Hippocampal formation (tissue), 2 donors: ENCODE results near the gene HAPLN2.
"Not testable (repeated sequence)": the region's sequence is repeated elsewhere in the genome, so short reads cannot be mapped to it uniquely, and the experiment has no call there.

ENCODE experiments used
- DNase-seq, 2 donors: peaks; one replicate each; lab custom pipeline; 2025; lab: John Stamatoyannopoulos, UW

Gene HAPLN2

GRCh38 chr1:156618853-156619581, at the start of gene HAPLN2:
HAPLN2 (plus strand) TSS chr1:156619415; CDS start chr1:156623491, 4,076 bp downstream.
- peak; percentile 69 to 80 for DNase-seq

DNA sequence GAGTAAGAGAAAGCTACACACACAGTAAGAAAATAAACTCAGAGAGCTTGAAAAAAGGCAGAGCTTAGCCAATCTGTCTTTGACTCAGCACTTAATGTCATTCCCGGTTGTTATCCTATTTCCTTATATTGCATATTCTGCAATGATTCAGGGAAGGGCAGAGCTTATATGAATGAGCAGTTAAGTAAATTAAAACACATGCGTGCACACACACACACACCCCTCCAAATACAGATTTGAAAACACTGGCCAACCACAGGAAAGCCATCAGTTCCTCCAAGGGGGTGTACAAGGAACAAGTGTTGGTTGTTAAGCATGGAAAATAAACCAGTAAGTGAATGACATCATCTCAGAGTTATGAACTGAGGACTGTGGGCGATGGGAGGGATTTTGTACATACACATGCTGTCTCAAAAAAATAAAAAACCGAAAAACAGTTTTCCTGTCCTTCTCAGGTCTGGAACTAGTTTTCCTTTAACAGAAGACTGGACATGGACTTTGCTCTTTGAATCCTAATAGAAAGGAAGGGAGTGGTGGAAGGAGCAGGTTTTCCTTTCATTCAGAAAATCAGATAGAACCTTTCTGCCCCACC, 47.9 kb upstream of the HAPLN2 start:
- no peak for DNase-seq

- DNase-seq: peak; percentile 53 to 63
Measured at GRCh38 chr1:156571919-156572662, 47.1 kb upstream of the HAPLN2 start, which contains the start of gene IQGAP3. IQGAP3 (minus strand) TSS chr1:156572565; CDS start chr1:156572529, 36 bp downstream.

DNA sequence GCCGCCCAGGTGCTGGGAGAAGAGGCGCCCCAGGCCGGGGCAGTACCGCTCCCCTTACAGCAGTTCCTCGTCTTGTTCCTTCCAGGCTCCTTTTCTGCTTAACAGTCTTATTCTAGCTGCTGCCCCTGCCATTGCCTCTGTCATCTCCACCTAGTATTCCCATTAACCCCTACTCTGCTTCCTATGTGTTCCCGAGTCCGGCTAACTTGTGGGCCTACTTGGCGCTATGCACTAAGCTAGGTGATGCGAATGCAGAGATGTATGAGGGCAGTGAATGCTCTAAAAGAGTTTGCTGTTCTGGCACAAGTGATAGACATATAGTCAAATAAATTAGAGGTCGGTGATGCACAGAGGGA, 46.6 kb upstream of the HAPLN2 start:
- no peak for DNase-seq

- no peak for DNase-seq
Measured at GRCh38 chr1:156574039-156574633, 45.1 kb upstream of the HAPLN2 start.

DNA sequence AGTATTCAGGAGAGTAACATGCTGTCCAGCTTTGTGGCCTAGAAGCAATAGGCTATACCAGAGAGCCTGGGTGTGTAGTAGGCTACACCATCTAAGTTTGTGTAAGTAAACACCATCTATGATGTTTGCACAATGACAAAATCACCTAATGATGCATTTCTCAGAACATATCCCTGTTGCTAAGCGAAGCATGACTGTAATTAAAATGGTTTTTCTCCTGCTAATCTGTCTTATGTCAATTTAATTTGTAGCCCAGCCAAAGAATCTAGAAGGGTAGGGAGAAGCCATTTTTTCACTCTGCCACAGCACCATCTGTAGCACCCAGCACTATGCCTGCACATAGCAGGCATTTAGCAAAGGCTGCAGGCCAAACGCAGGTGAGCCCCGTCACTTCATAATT, 41.7 kb upstream of the HAPLN2 start:
- no peak for DNase-seq

DNA sequence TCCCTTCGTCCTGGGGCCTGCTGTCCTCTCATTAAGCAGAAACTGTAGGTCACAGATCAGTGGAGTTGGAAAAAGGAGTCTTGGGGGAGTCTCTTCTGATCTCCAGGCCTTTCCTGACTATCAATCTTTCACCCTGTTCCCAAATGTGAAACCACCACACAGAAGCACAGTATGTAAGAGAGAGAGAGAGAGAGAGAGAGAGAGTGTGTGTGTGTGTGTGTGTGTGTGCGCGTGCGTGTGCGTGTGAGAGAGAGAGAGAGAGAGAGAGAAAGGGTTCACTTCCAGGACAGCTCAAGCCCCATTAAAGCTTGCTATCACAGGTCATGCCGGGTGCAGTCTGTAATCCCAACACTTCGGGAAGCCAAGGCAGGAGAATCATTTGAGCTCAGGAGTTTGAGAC, 41.2 kb upstream of the HAPLN2 start:
- no peak for DNase-seq

GRCh38 chr1:156579472-156579871, 39.7 kb upstream of the HAPLN2 start, which contains the start of gene TTC24:
TTC24 (plus strand) TSS chr1:156579723; CDS start chr1:156581365, 1,642 bp downstream.
- DNase-seq: no peak

DNA sequence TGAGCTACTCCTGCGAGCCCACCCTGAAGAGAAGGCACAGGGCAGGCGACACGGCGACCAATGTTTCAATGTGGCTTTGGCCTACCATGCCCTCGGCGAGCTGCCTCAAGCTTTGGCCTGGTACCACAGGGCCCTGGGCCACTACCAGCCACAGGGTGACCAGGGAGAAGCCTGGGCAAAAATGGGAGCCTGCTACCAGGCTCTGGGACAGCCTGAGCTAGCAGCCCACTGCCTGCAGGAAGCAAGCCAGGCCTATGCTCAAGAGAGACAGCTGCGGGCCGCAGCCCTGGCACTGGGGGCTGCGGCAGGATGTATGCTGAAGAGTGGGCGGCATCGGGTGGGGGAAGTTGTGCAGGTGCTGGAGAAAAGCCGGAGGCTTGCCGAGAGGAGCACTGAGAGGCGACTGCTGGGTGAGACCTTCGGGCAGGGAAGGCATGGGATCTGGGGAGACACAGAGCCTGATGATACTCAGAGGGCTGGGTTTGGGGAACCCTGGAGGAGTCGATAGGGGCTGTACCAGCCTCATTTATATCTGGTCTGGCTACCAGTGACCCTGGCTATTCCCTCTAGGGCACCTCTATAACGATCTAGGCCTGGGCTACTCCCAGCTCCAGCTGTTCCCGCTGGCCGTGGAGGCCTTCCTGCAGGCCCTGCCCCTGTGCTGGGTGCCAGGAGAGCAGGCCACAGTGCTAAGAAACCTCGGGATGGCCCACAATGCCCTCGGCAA, 37.4 kb upstream of the HAPLN2 start:
- no peak for DNase-seq

DNA sequence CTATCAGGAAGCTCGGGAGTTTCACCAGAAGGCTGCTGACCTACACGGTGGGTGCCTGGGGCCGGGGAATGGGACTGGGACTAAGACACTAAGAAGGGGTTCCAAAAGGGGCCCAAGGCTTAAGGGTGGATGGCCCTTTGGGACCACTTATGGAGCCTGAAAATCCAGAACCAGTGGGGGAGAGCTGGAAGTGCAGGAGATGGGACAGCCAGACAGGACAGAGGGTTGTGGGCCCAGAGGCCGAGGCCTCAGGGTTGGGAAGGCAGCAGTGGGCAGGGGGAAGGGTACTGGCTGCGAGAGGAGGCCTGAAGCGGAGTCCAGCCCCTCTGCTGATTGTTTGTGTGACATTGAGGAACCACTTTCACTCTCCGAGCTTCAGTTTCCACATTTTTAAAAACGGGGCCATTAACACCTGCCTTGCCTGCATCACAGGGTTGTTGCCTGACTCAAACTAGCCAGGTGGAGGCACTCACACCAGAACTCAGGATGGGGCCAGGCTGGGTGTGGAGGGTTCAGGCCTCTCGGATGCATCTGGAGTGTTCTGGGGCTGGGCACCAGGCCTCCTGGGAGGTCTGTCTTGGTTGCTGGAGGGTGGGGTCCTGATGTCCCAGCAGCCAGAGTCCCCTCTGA, 36.7 kb upstream of the HAPLN2 start:
- no peak for DNase-seq

- peak; percentile 58 to 62 for DNase-seq
Measured at GRCh38 chr1:156583821-156584622, 35.2 kb upstream of the HAPLN2 start.

- DNase-seq: no peak
Measured at GRCh38 chr1:156584813-156585212, 34.4 kb upstream of the HAPLN2 start.

DNA sequence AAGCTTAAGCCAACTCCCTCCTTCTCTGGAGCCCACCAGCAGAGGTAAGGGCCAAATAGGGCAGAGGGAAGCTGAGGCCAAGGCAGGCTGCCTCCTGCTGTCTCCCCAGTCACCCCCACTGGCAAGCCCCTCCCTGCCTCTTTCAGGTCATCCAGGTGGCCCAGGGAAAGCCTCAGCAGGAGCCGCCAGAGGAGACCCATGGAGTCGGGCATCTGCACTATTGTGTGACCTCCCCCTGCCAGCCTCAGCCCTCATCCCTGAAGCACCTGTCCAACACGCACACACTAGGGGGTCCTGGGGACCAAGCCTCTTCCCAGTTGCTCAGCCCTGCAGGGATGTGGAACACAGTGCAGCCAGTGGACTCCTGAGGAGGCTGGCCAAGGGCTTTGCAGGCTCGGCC, 32.9 kb upstream of the HAPLN2 start:
- no peak for DNase-seq

DNA sequence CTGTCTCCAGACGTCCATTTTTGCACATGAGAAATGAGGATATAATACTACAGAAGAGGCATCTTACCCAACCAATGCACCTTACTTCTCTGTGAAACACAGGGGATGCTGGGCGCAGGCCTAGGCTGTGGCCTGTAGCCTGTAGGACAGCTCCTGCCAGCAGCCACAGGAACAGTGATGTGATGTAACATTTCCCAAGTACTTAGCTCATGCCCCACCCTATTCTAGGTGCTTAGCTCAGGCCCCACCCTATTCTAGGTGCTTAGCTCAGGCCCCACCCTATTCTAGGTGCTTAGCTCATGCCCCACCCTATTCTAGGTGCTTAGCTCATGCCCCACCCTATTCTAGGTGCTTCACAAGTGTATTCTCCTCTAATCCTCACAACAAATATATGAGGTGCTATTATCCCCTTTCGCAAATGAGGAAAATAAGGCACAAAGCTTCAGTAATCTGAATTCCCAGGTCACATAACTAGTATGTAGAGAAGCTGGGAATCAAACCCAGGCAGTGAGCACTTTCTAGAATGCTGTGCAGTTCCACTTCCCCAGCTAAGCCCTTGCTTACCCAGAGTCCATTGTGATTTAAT, 32.2 kb upstream of the HAPLN2 start:
- no peak for DNase-seq

DNA sequence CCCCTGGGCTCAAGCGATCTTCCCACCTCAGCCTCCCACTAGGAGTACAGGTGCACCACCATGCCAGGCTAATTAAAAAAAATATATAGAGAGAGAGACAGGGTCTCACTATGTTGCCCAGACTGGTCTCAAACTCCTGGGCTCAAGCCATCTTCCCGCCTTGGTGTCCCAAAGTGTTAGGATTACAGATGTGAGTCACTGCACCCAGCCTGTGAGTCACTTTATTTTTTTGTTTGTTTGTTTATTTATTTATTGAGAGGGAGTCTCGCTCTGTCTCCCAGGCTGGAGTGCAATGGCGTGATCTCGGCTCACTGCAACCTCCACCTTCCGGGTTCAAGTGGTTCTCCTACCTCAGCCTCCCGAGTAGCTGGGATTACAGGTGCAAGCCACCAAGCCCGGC, 31.3 kb upstream of the HAPLN2 start:
- DNase-seq: not testable (repeated sequence)

DNA sequence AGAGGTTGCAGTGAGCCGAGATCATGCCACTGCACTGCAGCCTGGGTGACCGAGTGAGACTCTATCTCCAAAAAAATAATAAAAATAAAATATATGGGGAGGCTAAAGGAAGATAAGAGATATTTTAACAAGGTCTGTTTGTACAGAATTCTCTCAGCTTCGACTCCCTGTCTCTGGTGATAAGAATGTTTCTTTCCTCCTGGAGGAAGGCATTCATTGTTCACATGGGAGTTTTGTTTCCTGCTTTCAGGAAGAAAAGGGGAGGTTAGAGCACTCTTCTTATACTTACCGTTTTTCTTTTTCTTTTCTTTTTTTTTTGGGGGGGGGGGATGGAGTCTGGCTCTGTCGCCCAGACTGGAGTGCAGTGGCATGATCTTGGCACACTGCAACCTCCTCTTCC, 29.7 kb upstream of the HAPLN2 start:
- DNase-seq: no peak

- DNase-seq: no peak
Measured at GRCh38 chr1:156590326-156591180, 28.7 kb upstream of the HAPLN2 start.

DNA sequence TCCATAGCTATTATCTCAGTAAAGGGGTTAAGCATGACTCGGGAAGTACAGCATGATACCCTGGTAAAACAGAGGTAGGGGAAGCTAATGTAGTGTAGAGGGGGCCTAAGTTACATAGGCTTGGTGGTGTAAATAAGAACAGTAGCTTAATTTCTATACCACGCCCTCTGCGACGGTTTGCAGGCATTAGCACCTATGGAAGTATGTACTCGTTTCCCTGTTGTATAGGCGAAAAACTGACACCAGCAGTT, 28.1 kb upstream of the HAPLN2 start:
- DNase-seq: no peak

GRCh38 chr1:156591432-156592157, 27.6 kb upstream of the HAPLN2 start, which contains the start of gene NAXE:
NAXE (plus strand) TSS chr1:156591776; CDS start chr1:156591805, 29 bp downstream.
- DNase-seq: peak; percentile 49 to 72
